Measurements from ENCODE around the gene GALNT17. TPM values are rescaled to one million over a fixed set of nuclear protein-coding genes. Genes with fewer than 3 reads are reported as not detected.

Gene GALNT17
- total RNA-seq, 1 donor from 2014 or later: 20.2 TPM

GRCh38 chr7:71236230-71237105 is 104.5 kb downstream of the GALNT17 start:
- Mint-ChIP-seq H3K27me3 (no peaks in the 10 kb centered on the region), H3K36me3 (no peaks in the 10 kb centered on the region), H3K4me3 (peak overlapping the region; percentile 14), H3K27ac (no peak overlapping the region), H3K9me3 (no peaks in the 10 kb centered on the region), H3K4me1 (ENCODE audit: unreplicated experiment) (peaks cover 20% of the 10 kb centered on the region)
- no peak for DNase-seq (ENCODE audit: extremely low spot score, unreplicated experiment)
- no peak for TF ChIP-seq CTCF (conservative IDR thresholded peaks at IDR 0.05)

GRCh38 chr7:71237945-71238344 is 106.0 kb downstream of the GALNT17 start:
- Mint-ChIP-seq H3K27me3 (no peaks in the 10 kb centered on the region), H3K36me3 (no peaks in the 10 kb centered on the region), H3K9me3 (no peaks in the 10 kb centered on the region), H3K4me1 (ENCODE audit: unreplicated experiment) (peaks cover 20% of the 10 kb centered on the region), H3K27ac (peak overlapping the region; percentile 27), H3K4me3 (peak overlapping the region; percentile 15)
- no peak for DNase-seq (ENCODE audit: extremely low spot score, unreplicated experiment)
- no peak for TF ChIP-seq CTCF (conservative IDR thresholded peaks at IDR 0.05)

GRCh38 chr7:71238581-71239295 is 106.8 kb downstream of the GALNT17 start:
- Mint-ChIP-seq H3K27ac (peak overlapping the region; percentile 27), H3K9me3 (no peaks in the 10 kb centered on the region), H3K4me1 (ENCODE audit: unreplicated experiment) (peaks cover 20% of the 10 kb centered on the region), H3K4me3 (no peak overlapping the region), H3K27me3 (no peaks in the 10 kb centered on the region), H3K36me3 (no peaks in the 10 kb centered on the region)
- DNase-seq (ENCODE audit: extremely low spot score, unreplicated experiment): no peak
- TF ChIP-seq CTCF (conservative IDR thresholded peaks at IDR 0.05): no peak

GRCh38 chr7:71239586-71240268 is 107.8 kb downstream of the GALNT17 start:
- Mint-ChIP-seq H3K36me3 (no peaks in the 10 kb centered on the region), H3K4me1 (ENCODE audit: unreplicated experiment) (peaks cover 20% of the 10 kb centered on the region), H3K9me3 (no peaks in the 10 kb centered on the region), H3K4me3 (no peak overlapping the region), H3K27me3 (no peaks in the 10 kb centered on the region), H3K27ac (no peak overlapping the region)
- DNase-seq (ENCODE audit: extremely low spot score, unreplicated experiment): no peak
- no peak for TF ChIP-seq CTCF (conservative IDR thresholded peaks at IDR 0.05)

GRCh38 chr7:71243736-71244410 is 111.9 kb downstream of the GALNT17 start:
- TF ChIP-seq CTCF (conservative IDR thresholded peaks at IDR 0.05): no peak
- H3K36me3 Mint-ChIP-seq: no peaks in the 10 kb centered on the region
- DNase-seq (ENCODE audit: extremely low spot score, unreplicated experiment): no peak
- no peaks in the 10 kb centered on the region for H3K27me3 Mint-ChIP-seq
- peaks cover 5% of the 10 kb centered on the region for H3K4me1 Mint-ChIP-seq (ENCODE audit: unreplicated experiment)
- no peaks in the 10 kb centered on the region for H3K9me3 Mint-ChIP-seq
- H3K27ac Mint-ChIP-seq: no peak overlapping the region
- H3K4me3 Mint-ChIP-seq: no peak overlapping the region
